ENCODE results near the gene PPFIBP2.

DNA sequence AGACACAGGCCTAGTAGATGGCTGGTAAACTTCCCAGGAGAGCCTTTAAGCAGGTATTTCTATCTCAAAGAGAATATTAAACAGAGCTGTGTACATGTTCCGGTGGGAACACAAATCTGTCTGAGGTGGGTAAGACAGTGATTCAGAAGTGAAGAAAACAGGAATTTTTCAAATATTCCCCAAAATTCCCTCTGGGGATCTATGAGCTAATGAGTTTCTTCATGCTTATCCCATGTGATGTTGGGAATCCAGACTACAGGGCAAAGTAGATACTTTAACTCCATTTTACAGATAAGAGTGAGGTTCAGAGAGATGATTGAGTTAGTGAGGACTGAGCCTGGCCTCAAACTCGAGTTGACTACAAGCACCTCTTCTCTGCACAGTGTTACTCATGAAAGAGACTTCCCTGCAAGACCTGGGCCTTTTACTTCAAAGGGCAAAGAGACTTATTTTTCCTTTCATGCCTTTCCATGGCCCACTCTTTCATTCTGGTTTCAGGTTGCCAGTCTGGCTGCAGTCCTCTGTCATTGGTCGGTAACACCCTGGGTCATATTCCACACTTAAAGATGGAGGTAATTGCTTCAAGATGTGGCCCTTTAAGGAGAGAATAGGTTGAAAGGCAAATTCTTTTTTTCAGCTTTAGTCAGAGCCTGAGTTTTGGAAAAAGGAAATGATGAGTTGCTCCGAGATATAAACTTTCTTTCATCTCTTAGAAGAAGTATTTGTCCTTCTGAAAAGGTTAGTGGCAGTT, 89.4 kb downstream of the PPFIBP2 start:
- TF ChIP-seq, protein P1, sequence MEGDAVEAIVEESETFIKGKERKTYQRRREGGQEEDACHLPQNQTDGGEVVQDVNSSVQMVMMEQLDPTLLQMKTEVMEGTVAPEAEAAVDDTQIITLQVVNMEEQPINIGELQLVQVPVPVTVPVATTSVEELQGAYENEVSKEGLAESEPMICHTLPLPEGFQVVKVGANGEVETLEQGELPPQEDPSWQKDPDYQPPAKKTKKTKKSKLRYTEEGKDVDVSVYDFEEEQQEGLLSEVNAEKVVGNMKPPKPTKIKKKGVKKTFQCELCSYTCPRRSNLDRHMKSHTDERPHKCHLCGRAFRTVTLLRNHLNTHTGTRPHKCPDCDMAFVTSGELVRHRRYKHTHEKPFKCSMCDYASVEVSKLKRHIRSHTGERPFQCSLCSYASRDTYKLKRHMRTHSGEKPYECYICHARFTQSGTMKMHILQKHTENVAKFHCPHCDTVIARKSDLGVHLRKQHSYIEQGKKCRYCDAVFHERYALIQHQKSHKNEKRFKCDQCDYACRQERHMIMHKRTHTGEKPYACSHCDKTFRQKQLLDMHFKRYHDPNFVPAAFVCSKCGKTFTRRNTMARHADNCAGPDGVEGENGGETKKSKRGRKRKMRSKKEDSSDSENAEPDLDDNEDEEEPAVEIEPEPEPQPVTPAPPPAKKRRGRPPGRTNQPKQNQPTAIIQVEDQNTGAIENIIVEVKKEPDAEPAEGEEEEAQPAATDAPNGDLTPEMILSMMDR (IDR thresholded peaks at IDR 0.05): no peak
- TF ChIP-seq POLR2AphosphoS5 (IDR thresholded peaks at IDR 0.05) (no peak), POLR2A (IDR thresholded peaks at IDR 0.05) (no peak), EP300 (IDR thresholded peaks at IDR 0.05) (no peak)
